HUES6 (cell line): ENCODE measurements around the gene ATP5F1D.

Source experiments
- H3K27ac ChIP-seq: 2 replicates; pipeline ENCODE4 v1.7.0; 2013; ENCODE audit warnings: low read depth, mild to moderate bottlenecking, low read length, inconsistent platforms
- H3K27me3 ChIP-seq: 2 replicates; pipeline ENCODE4 v1.6.1; 2013; ENCODE audit warnings: low read length; ENCODE audit not compliant: control insufficient read depth, insufficient read depth
- H3K36me3 ChIP-seq: 2 replicates; pipeline ENCODE4 v1.6.1; 2013; ENCODE audit warnings: low read length; ENCODE audit not compliant: control insufficient read depth, insufficient read depth
- H3K4me1 ChIP-seq: 2 replicates; pipeline ENCODE4 v1.6.1; 2013; ENCODE audit warnings: low read length; ENCODE audit not compliant: control insufficient read depth, insufficient read depth
- H3K4me3 ChIP-seq: 2 replicates; pipeline ENCODE4 v1.5.1; 2013; ENCODE audit warnings: low read depth, low read length
- H3K9ac ChIP-seq: one replicate; pipeline ENCODE4 v1.6.1; 2013; ENCODE audit warnings: mild to moderate bottlenecking, low read length
- H3K9me3 ChIP-seq: 2 replicates; pipeline ENCODE4 v1.6.1; 2013; ENCODE audit warnings: low read depth, low read length; ENCODE audit not compliant: control insufficient read depth, insufficient read depth

Gene ATP5F1D

DNA sequence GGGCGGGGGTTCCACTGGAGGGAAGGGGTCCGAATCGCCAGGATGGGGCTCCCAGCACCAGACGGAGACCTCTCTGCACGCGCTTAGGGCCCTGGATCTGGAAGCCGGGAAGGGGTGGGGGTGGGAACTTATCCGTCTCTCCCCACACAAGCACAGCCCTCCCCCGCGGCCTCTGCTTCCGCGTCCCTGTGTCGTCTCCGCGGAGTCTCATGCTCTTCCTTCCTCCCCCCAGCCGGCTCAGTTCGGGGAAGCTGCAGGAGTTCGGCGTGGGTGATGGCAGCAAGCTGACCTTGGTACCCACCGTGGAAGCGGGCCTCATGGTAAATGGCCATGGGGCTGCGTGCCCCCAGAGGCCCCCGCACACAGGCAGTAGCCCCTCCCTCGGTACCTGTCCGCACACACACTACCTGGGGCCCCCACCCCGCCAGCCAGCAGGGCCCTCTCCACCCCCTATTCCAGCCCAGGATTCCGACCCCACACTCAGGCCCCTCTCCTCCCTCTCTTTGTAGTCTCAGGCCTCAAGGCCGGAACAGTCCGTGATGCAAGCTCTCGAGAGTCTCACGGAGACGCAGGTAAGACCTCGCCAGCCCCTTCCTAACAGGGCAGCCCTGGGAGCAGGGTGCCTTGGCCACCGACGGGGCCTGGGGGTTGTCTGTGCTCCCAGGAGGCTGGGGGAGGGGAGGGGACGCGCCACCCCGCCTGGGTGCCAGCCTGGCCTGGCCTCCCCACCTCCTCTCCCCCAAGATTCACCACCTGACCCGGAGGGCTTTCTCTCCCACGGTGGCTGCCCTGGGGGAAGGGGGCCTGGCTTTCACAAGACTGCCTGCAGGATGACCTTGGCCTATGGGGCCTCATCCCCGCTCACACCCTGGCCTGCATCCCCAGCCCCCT, 10.0 kb downstream of the ATP5F1D start:
- Histone ChIP-seq H3K36me3 (peaks cover 50% of the 10 kb centered on the region), H3K9me3 (no peaks in the 10 kb centered on the region), H3K4me3 (peak overlapping the region; percentile 71), H3K27ac (peak overlapping the region; percentile 93), H3K27me3 (no peaks in the 10 kb centered on the region), H3K9ac (peak overlapping the region; percentile 96), H3K4me1 (peaks cover 18% of the 10 kb centered on the region)

DNA sequence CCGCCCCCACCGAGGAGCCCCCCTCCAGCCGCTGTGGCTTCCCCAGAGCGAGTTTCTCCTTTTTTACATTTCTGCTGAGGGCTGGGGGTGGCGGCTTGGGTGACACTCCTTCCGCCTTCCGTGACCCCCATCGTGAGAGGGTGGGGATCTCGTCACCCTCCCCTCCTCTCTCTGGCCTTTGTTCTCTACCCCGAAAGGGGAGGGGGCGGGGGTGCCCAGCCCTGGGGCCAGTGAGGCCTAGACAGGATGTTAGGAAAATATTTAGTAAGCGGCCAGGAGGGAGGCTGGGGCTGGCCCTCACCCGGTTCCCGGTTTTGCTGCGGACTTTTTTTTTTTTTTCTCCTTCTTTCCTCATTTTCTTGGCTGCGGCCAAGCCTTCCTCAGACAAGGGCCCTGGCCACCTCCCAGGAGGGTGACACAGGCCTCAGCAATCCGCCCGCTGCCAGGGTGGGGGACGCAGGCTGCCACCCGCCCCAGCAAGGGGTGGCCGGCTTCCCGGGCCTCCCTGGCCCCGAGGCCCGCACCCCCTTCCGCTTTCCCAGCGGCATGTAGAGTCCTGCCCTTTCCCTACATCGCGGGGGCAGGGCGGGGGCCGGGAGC, 10.8 kb downstream of the ATP5F1D start:
- Histone ChIP-seq H3K27ac (peak overlapping the region; percentile 93), H3K27me3 (no peaks in the 10 kb centered on the region), H3K36me3 (peaks cover 57% of the 10 kb centered on the region), H3K4me1 (peaks cover 24% of the 10 kb centered on the region), H3K9me3 (no peaks in the 10 kb centered on the region), H3K4me3 (peak overlapping the region; percentile 71), H3K9ac (peak overlapping the region; percentile 75)

DNA sequence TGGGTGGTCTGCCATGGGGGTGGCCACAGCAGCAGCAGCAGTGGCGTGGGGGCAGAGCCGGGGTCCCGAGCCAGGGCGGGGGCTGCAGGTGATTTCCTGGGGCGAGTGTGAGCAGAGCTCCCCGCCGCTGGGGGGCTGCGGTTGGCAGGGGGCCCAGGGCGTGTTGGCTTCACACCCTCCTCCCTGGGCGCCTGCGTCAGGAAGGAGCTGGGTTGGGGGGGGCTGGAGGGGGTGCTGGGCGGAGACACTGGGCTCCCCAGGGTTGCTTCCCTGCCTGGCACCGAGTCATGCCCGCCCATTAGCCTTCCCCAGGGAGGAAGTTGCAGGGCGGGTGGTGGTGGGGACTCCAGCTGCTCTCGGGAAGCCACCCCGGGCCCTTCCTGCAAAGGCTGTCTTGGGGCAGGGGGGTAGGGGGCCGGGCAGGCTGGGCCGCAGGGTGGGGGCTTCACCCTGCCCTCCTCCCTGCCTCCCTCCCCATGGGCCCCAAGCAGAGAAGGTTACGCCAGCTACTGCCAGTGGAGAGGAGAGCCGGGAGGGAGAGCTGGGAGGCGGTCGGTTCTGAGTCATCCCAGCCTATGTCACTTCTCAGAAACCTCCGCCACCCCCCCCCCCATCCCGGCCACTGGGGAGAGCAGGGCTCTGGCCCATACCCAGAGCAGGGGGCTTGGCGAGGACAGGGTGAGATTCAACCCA, 11.4 kb downstream of the ATP5F1D start:
- H3K27me3 ChIP-seq = no peaks in the 10 kb centered on the region
- no peaks in the 10 kb centered on the region for H3K9me3 ChIP-seq
- H3K4me3 ChIP-seq = peak overlapping the region; percentile 71; the same call in 1 of the 2 replicates
- peaks cover 63% of the 10 kb centered on the region for H3K36me3 ChIP-seq
- peaks cover 27% of the 10 kb centered on the region for H3K4me1 ChIP-seq
- peak overlapping the region; percentile 75 for H3K9ac ChIP-seq
- peak overlapping the region; percentile 93 for H3K27ac ChIP-seq

DNA sequence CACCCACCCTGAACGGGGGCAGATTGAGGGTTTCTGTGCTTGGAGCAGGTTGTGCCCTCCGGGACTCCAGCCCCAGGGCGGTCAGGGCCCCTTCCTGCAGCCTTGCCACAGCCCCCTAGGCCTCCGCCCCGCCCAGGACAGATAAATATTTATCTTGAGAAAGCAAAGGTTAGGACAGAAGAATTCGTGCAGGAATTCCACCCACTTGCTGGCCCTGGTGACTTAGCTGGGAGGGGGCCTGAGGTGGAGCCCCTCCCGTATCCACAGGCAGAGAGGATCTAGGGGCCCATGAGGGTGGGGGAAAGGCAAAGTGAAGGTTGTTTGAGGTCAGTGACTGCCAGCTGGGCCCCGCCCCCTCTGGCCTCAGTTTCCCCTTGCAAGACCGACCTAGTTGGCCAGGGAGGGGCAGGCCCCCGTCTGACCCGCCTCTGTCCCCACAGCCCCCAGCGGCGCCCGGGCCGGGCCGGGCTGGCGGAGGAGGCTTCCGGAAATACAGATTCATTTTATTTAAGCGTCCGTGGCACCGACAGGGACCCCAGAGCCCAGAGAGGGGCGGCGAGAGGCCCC, 12.0 kb downstream of the ATP5F1D start:
- Histone ChIP-seq H3K27ac (peak overlapping the region; percentile 93; the same call in 1 of the 2 replicates), H3K36me3 (peaks cover 69% of the 10 kb centered on the region), H3K9me3 (no peaks in the 10 kb centered on the region), H3K27me3 (no peaks in the 10 kb centered on the region), H3K4me3 (no peak overlapping the region; the same call in 1 of the 2 replicates), H3K9ac (peak overlapping the region; percentile 41), H3K4me1 (peaks cover 31% of the 10 kb centered on the region)

DNA sequence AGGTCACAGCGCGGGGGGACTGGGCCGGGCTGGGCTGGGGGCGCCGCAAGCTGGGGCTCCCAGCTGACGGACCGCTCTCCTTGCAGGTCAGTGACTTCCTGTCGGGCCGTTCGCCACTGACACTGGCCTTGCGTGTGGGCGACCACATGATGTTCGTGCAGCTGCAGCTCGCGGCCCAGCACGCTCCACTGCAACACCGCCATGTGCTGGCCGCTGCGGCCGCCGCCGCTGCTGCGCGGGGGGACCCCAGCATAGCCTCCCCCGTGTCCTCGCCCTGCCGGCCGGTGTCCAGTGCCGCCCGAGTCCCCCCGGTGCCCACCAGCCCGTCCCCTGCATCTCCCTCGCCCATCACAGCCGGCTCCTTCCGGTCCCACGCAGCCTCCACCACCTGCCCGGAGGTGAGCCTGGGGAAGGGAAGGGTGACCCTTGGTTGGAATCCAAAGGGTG, 12.6 kb downstream of the ATP5F1D start:
- Histone ChIP-seq H3K27me3 (no peaks in the 10 kb centered on the region), H3K9me3 (no peaks in the 10 kb centered on the region), H3K9ac (no peak overlapping the region), H3K36me3 (peaks cover 69% of the 10 kb centered on the region), H3K27ac (peak overlapping the region; percentile 23; the same call in 1 of the 2 replicates), H3K4me1 (peaks cover 35% of the 10 kb centered on the region), H3K4me3 (no peak overlapping the region)

DNA sequence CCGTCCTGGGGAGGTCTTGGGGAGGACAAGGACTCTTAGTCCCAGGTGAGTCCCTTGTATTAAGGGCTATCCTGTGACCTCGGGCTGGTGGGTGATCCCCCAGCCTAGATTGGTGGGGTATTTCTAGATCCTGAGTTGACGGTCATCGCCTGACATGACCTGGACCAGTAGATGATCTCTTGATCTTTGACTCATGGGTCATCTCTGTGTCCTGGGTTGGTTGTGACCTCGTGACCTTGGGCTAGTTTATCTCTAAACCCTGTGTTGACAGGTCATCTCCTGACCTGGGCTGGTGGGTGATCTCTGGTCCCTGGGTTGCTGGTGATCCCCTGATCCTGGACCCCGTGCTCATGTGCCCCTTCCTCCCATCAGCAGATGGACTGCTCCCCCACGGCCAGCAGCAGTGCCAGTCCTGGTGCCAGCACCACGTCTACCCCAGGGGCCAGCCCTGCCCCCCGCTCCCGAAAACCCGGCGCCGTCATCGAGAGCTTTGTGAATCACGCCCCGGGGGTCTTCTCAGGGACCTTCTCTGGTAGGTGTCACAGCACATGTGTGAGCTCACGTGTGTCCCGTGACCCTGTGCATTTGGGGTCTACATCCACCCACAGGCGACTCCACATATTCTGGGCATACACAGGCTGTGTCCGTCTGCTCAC, 13.1 kb downstream of the ATP5F1D start:
- peaks cover 41% of the 10 kb centered on the region for H3K4me1 ChIP-seq

DNA sequence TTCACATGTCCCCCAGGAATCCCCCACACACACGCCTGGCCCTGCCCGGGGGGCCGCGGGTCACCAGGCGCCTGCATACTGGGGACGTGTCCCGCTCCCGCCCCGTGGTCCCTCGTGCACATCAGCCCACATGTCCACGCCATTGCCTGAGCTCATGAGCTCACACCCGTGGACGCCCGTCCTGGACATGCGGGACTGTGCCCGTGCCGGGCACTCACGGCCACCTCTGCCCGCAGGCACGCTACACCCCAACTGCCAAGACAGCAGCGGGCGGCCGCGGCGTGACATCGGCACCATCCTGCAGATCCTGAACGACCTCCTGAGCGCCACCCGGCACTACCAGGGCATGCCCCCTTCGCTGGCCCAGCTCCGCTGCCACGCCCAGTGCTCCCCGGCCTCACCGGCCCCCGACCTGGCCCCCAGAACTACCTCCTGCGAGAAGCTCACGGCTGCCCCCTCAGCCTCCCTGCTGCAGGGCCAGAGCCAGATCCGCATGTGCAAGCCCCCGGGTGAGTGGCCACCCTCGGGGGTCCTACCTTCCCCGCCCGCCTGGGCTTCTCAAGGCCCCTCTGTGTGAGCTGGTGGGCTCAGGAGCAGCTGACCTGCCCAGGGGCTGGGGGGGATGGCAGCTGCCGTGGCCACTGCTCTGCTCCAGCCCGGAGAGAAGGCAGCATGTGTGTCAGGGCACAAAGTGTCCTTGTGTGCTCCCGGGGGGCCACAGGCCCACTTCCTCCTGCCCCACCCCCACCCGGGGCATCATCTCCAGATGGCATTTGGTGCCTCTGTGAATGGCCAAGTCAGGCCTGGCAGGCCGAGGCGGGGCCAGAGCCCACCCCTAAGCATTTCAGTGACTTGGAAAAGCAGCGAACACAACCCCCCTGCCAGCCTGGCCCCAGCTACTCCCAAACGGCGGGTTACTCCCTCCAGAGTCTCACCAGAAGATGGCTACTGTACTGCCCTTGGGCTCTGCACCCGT, 13.9 kb downstream of the ATP5F1D start:
- no peak overlapping the region for H3K27ac ChIP-seq
- H3K36me3 ChIP-seq = peaks cover 67% of the 10 kb centered on the region
- no peaks in the 10 kb centered on the region for H3K9me3 ChIP-seq
- no peaks in the 10 kb centered on the region for H3K27me3 ChIP-seq
- H3K4me1 ChIP-seq = peaks cover 49% of the 10 kb centered on the region
- H3K9ac ChIP-seq = no peak overlapping the region
- no peak overlapping the region for H3K4me3 ChIP-seq

More for the DNA sequence above, 13.1 kb downstream of the ATP5F1D start:
- 0 out of 2 replicates have a peak overlapping the region, but pooled peaks have one; percentile 23 for H3K27ac ChIP-seq
- H3K27me3 ChIP-seq = no peaks in the 10 kb centered on the region
- H3K36me3 ChIP-seq = peaks cover 69% of the 10 kb centered on the region
- no peak overlapping the region for H3K9ac ChIP-seq
- H3K4me3 ChIP-seq = no peak overlapping the region
- H3K9me3 ChIP-seq = no peaks in the 10 kb centered on the region

DNA sequence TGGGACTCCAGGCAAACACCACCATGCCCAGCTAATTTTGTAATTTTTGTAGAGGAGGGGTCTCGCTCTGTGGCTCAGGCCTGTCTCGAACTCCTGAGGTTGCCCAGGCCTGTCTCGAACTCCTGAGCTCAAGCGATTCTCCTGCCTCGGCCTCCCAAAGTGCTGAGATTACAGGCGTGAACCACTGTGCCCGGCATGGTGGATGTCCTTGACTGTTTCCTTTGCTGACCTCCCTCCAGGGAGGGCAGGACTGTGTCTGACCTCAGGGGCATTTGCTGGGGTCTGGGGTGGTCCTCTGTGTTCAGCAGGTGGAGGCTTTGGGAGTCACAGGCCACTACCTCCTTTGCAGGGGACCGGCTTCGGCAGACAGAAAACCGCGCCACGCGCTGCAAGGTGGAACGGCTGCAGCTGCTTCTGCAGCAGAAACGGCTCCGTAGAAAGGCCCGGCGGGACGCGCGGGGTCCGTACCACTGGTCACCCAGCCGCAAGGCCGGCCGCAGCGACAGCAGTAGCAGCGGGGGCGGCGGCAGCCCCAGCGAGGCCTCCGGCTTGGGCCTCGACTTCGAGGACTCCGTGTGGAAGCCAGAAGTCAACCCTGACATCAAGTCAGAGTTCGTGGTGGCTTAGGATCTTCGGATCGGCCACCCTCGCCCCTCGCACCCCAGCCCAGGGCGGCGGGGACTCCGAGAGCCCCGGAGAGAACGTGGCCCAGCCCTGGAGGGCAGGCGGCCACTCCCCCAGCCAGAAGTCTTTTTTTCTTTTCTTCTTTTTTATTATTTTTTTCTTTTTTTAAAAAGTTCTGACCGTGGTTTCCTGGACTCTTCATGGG, 15.3 kb downstream of the ATP5F1D start:
- Histone ChIP-seq H3K36me3 (peaks cover 58% of the 10 kb centered on the region), H3K27me3 (no peaks in the 10 kb centered on the region), H3K4me1 (peaks cover 53% of the 10 kb centered on the region), H3K9ac (no peak overlapping the region), H3K4me3 (no peak overlapping the region), H3K27ac (no peak overlapping the region), H3K9me3 (no peaks in the 10 kb centered on the region)

DNA sequence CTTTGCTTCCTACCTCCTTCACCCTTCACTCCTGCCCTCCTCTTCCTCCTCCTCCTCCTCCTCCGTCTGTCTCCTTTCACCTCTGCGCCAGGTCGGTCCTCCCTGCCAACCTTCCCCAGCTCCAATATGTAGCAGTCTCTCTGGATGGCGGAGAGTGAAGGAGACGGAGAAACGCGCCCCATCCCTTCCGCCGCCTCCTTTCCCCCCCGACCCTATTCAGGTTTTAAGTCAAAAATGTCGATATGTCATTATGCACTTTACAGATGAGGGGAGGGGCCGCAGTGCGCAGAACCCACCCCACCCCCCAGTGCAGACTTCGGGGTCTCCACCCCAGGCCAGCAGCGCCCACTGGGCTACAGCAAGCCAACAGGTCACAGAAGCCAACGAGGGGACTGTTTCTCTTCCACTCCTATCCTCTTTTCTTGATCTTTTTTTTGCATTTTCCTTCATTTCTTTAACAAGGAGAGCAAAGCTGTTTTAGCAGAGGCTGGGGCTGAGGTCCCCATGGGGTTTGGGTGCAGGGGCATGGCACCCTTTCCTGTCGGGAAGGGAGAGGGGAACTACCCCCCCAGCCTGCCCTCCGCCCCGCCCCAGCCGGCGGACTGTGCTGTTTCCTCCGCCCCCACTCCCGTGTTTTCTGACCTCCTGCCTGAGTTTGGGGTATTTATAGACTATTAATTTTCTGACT, 16.1 kb downstream of the ATP5F1D start:
- H3K4me3 ChIP-seq = no peak overlapping the region
- H3K36me3 ChIP-seq = peaks cover 51% of the 10 kb centered on the region
- peaks cover 61% of the 10 kb centered on the region for H3K4me1 ChIP-seq
- H3K9ac ChIP-seq = no peak overlapping the region
- no peaks in the 10 kb centered on the region for H3K27me3 ChIP-seq
- H3K9me3 ChIP-seq = no peaks in the 10 kb centered on the region
- peak overlapping the region; percentile 58; the same call in 1 of the 2 replicates for H3K27ac ChIP-seq
